RWPE1 (cell line): ENCODE measurements around the gene EDIL3.

Experiments
- CTCF ChIA-PET: fragments of 350-600 bp; sonication (Branson Sonifier 250); formaldehyde crosslinking; extraction: SDS; loops from one replicate; lab custom pipeline; 2021; lab: Yijun Ruan, JAX
- POLR2A ChIA-PET: fragments of 400-600 bp; formaldehyde crosslinking; extraction: SDS; loops from one replicate; lab custom pipeline; 2020; ENCODE audit warnings: antibody characterized with exemption; ENCODE audit not compliant: low non-redundant PET; lab: Yijun Ruan, JAX
- DNase-seq: peaks from one replicate; pipeline ENCODE4 v3.0.0; 2012; ENCODE audit warnings: low spot score
- H3K27ac ChIP-seq: fragments of 450-650 bp; 2 replicates; pipeline ENCODE4 v1.5.1; 2017
- CTCF ChIP-seq: fragments of 450-650 bp; conservative IDR thresholded peaks from 2 replicates; pipeline ENCODE4 v1.5.1; 2017; ENCODE audit warnings: low read depth, mild to moderate bottlenecking

The EDIL3 gene

GRCh38 chr5:83993803-83994202 lies 390.9 kb downstream of the EDIL3 start:
- POLR2A ChIA-PET, result no interaction called here
- TF ChIP-seq CTCF, result no peak
- no peak overlapping the region for H3K27ac ChIP-seq
- DNase-seq, result no peak
- CTCF ChIA-PET, result no interaction called here

- POLR2A ChIA-PET, result no interaction called here
- H3K27ac ChIP-seq, result no peak overlapping the region
- no peak for DNase-seq
- no peak for TF ChIP-seq CTCF
- CTCF ChIA-PET, result no interaction called here
These were observed 393.0 kb downstream of the EDIL3 start for GRCh38 chr5:83991566-83992224.

GRCh38 chr5:83988293-83988685 lies 396.4 kb downstream of the EDIL3 start:
- CTCF ChIA-PET, result interaction anchor here (0.5 to 0.7 kb wide), 3 partner anchors 15 to 848 kb away, joined by 3 read pairs; no protein-coding TSS in a partner anchor
- H3K27ac ChIP-seq, result no peak overlapping the region
- no peak for TF ChIP-seq CTCF
- DNase-seq, result no peak
- POLR2A ChIA-PET, result no interaction called here

GRCh38 chr5:83987513-83988292 lies 397.0 kb downstream of the EDIL3 start:
- CTCF ChIA-PET, result interaction anchor here (0.5 to 0.6 kb wide), 3 partner anchors 212 to 847 kb away, joined by 3 read pairs; no protein-coding TSS in a partner anchor
- no peak for TF ChIP-seq CTCF

GRCh38 chr5:83983852-83984251 lies 400.8 kb downstream of the EDIL3 start:
- TF ChIP-seq CTCF, result no peak
- no peak for DNase-seq
- no peak overlapping the region for H3K27ac ChIP-seq
- ChIA-PET CTCF (no interaction called here), POLR2A (no interaction called here)

More at GRCh38 chr5:83987513-83988292, 397.0 kb downstream of the EDIL3 start:
- no peak overlapping the region for H3K27ac ChIP-seq
- peak; percentile 37 for DNase-seq
- POLR2A ChIA-PET, result no interaction called here

- no peak overlapping the region for H3K27ac ChIP-seq
- ChIA-PET POLR2A (no interaction called here), CTCF (interaction anchor here (0.7 kb wide), 1 partner anchor 253 kb away, joined by 3 read pairs; no protein-coding TSS in a partner anchor)
- DNase-seq, result no peak
- TF ChIP-seq CTCF, result no peak
These were observed 410.5 kb downstream of the EDIL3 start for GRCh38 chr5:83973925-83974815.
